ENCODE measurements around the gene ELK3.

The ELK3 gene

DNA sequence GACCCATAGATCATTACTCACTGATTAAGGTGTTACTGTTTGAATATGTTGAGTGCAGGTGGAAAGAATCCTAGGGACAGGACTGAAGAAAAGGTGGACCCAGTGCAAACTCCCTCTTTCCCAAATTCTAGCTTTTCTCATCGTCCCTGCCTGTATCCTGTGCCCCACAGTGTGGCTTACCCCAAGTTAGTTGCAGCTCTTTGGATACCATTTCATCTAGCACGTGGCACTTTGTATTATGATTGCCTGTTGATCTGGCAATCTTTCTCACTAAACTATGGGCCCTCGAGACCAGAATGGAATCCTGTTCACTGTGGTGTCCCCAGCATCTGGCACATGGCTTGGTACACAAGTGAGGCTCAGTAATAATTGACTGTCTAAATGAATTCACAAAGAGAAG, 66.5 kb downstream of the ELK3 start:
- no peak for DNase-seq

DNA sequence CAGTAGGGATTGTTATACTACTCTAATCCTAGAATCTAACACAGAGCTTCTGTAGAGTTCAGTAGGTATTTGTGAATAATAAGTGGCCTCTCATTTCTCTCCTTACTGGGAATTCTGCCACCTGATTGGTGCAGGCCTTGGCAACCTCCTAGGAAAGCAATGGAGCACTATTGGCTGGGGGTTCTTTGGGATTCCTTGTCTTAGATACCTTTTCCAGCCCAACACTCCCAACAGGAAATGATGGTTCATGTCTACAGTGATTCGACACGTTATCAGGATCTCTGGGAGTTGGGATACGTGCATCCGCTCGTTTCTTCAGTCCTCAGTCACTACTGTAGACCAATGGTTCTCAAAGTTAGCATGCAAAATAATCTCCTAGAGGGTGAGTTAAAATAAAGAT, 67.4 kb downstream of the ELK3 start:
- no peak for DNase-seq

DNA sequence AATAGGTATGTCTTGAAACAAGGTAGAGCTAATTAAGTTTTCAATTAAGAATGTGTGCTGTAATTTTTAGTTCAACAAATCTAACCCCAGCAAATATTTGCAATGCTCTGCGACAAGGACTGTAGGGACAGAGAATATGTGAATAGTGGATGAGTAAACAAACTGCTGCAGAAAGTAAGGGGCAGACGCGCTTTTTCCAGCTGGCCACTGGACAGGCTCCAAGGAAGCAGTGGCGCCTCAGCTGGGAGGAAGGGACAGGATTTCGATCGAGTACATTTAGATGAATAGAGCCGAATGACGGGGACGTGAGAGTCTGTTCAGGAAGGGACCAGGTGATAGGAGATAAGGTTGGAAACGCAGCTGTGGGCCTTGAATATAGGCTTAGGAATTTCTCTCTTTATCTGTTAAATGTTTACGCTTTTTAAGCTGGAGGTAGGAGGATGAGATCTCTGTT, 69.3 kb downstream of the ELK3 start:
- DNase-seq, result peak; percentile 28 to 38

DNA sequence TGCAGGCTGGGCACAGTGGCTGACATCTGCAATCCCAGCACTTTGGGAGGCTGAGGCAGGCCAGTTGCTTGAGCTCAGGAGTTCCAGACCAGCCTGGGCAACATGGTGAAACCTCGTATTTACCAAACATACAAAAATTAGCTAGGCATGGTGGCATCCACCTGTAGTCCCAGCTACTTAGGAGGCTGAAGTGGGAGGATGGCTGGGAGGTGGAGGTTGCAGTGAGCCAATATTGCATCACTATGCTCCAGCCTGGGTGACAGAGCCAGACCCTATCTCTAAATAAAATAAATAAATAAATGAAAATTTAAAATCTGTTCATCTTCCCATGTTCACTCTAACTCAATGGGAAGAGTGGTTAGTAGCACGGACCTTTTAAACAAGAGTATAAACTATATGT, 71.2 kb downstream of the ELK3 start:
- no peak for DNase-seq

DNA sequence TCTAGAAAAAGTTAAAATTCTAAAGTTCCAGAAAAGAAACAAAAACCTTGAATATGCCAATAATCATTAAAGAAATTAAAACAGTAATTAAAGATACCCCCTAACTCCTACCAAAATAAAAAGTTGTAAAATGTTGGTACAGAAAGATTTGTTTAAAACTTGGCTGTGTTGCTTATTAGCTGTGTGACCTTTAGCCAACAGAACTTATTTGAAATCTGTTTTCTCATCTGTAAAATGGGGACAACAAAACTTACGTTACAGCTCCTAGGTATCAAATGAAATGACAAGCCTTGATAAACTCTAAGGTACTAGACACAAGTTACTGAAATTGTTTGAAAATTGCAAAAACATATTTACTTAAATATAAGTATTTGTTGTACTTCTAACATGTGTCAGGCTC, 71.7 kb downstream of the ELK3 start:
- no peak for DNase-seq

DNA sequence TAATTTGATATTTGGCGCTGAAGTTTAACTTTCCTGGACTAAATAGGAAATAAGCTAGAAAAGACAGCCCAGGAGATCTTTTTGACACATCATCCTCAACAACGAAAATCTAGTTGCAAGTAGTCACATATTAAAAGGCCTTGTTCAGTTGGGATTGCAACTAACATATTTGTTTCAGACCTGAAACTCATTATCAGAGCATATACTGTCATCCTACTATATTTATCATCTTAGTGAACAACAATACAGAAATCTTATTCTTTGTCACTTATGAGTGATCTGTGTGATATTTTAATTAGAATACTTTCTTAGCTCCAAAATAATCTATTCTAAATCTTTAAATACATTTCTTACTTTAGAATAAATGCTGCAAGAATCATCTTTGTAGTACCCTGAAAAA, 72.1 kb downstream of the ELK3 start:
- no peak for DNase-seq

DNA sequence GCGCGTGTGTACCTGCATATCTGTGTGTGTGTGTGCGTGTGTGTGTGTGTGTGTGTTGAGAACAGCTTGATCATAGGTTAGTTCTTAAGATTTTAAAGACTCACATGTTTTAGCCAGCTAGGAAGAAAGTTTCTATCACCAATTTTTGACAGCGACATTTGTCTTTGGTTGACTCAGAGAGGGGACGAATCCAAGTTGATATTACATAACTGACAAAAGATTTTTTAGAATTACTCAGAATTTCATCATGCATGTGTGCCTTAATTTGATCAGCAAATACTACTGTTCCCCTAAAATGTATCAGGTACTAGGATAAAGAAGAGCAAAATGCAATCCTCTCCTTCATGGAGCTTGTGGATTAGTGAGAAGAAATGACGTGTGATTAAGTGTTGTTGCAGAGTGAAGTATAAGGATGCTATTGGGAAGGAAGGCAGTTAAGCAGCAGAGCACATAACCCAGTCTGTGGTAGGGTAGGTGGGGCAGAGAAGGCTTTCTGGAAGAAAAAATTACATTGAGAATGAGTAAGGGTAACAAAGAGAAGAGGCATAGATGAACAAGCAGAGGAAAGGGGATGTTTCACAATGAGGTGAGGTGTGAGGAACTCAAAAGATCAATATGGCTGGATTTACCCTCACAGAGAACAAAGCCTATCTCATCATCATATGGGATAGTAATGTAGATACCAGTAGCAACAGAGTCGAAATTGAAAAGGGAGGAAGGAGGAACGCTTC, 77.5 kb downstream of the ELK3 start:
- no peak for DNase-seq

DNA sequence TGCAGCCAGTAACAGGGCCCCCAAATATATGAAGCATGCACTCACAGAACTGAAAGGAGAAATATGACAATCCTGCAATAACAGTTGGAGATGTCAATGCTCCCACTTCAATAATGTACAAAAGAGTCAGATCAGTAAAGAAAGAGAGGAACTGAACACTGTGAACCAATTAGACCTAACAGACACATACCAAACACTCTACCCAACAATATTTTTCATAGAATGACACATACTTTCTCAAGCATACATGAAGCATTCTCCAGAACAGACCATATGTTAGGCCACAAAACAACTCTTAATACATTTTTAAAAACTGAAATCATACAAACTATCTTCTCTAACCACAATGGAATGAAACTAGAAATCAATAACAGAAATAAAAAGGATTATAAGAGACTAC, 80.2 kb downstream of the ELK3 start:
- DNase-seq, result no peak

DNA sequence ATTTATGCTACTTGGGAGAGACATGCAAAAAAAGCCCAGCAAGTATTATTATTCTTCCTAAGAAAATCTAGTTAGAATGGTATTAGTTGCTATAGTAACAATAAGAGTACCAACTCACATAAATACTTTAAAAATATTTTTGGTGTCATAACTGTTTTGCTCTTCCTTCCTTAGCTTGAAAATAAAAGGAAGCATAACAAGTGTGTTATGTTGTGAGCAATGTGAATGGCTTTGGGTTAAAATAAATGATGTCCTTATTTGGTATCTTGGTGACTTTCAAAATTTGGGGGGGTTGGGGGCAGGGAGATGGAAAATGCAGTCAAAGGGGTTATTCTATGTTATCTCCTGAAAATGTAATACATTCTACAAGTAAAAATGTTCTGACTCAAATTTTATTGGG, 91.0 kb downstream of the ELK3 start:
- DNase-seq, result no peak

DNA sequence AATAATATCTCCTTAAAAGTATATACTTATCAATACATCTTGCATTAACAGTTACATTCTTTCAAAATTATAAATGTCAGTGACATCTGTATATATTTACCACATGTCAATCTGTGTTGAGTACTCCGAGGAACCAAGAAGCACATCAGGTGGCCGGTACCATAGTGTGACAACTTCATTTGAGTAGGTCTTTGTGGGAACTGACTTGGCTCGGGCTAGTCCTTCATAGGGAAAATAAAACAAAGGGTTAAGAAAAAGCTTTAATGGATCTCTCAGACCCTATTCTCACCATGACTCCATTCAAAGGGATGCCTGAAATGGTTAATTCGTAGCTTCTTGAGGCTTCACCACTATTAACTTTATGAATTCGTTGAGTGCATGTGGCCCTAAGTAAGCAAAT, 94.9 kb downstream of the ELK3 start:
- no peak for DNase-seq

DNA sequence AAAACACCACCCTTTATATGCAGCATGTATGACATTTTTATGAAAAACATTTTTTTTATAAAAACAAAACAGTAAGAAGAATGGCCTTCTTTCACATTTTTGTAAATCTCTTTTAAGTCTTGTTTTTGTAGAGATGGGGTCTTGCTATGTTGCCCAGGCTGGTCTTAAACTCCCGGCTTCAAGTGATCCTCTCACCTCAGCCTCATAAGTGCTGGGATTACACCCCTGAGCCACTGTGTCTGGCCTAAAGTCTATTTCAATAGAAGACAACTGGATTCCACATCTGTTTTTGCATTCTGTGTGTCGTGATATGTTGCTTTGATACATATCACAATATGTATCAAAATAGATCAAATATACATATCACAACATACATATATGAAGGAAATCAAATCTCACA, 98.9 kb downstream of the ELK3 start:
- DNase-seq, result no peak

DNA sequence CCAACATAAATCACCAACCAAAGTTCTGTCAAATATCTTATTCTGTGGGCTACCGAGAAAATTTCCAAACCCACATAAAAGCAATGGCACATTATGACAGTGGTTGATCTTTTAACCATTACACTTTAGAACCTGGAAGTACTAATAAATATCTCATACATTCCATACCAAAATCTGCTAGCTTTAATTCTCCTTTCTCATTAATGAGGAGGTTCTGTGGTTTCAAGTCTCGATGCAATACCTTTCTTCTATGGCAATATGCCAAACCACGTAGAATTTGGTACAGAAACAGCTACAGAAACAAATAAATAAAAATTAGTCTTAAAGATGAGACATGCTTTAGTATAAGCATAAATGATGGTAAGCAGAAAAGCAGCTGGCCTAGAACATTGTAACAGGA, 100.7 kb downstream of the ELK3 start:
- DNase-seq, result no peak

DNA sequence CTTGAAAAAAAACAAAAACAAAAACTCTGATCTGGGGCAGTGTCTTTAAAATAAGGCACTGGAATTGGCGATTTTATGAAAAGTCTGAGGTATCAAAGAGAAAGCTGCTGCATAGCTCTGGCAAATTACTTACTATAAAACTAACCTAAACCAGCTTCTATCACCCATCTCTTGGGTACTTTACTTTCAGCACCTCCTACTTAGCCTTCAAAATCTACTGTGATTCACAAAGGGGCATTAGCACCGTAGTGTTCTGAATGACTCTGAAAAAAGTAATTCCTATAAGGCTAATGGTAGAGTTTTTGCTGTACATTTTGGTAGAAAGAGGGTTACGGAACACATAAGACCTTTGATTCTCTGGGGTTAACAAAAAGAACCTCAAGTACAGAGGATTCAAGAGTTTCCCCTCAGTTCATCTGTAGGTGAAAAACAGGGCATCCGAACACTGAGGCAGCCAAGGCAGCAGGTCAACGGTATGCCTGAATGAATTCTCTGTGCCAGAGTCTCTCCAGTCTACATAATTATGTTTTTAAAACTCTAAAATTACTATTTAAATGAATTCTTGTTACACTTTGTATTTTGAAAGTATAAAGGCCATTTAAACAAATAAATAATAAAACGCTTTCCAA, 101.5 kb downstream of the ELK3 start:
- no peak for DNase-seq

DNA sequence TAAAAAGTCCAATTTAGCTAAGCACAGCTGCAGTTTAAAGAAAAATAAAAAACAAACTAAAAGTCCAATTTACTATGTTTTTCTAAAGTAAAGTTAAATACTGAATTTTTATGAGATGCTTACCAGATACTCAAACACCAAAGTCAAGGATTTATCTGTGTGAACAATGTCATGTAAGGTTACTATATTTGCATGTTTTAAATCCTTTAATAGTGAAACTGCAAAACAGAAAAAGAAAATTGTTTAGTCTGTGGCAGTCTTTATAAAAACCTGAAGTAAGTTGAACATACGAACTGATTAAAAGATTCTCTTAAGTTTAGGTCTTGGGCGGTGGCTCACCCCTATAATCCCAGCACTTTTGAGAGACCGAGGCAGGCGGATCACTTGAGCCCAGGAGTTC, 103.3 kb downstream of the ELK3 start:
- DNase-seq, result no peak

DNA sequence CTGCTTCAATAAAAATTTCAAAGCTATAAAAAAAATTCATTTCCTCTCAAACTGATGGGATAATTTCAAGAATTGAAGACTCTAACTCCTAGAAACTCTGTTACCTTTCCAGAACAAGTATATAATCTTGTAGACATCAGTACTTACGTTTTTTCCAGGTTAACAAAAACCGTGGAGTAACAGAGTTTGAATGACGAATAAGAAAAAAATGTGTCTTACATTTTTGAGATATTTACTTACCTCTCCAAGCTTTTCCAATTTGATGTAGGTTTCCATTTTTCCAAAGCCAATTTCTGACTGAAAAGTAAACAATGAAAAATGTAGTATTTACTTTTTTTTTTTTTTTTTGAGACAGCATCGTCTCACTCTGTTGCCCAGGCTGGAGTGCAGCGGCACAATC, 105.9 kb downstream of the ELK3 start:
- DNase-seq, result no peak

DNA sequence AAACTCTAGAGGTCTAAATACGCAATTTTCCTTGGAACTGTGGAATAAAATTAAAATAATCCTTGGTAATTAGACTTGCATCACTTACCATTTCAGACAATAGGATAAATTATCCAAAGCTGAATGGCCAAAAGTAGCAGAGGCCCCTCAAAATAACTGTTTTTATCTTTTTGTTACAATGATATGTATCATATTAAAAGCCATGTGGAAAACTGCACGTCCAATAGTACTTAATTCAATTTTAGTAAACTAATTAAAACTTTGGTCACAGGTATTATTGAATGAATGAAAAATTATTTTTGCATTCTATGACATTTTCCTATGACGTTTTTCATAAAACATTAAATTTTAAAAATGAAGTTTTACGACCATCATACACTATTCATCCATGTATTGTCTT, 107.6 kb downstream of the ELK3 start:
- no peak for DNase-seq

DNA sequence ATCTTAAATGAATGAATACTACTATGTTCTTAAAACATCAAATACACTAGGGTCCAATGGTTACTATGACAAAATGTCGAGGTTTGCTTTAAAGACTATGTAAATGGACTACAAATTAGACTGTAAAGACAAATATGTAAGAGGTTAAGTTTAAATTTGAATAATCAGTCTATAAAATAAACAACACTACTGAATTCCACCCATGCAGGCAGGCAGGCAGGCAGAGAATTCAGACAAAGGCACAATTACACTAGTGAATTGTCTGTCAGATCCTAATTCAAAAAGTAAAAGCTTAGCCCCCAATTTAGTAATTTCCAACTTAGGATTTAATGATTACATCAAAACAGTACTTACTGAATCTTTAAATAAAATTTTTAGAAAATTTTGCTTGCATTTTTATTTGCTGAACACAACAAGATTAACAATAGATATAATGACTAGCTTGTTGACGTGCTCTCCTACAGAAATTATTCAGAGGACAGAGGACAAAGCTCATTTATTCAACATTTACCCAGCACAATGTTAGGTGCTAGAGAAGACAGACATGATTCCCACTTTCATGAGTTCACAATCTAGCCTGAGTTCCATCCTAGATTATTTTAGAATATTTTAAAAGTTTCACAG, 108.6 kb downstream of the ELK3 start:
- DNase-seq, result peak; percentile 40 to 71

DNA sequence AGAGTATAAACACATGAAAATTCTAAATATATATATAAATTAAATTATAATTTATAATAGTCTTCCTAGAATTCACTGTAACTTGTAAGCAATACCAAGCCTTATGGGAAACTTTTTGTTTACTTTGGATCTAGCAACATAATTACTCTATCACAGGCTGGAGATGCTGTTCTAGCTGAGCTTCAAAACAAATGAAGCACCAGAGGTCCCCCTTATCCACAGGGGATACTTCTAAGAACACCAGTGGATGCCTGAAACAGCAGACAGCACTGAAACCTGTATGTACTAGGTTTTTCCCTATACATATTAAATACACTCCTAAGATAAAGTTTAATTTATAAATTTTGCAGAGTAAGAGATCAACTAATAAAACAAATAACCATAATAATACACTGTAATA, 109.5 kb downstream of the ELK3 start:
- DNase-seq, result peak in 1 of 2 experiments; percentile 8

DNA sequence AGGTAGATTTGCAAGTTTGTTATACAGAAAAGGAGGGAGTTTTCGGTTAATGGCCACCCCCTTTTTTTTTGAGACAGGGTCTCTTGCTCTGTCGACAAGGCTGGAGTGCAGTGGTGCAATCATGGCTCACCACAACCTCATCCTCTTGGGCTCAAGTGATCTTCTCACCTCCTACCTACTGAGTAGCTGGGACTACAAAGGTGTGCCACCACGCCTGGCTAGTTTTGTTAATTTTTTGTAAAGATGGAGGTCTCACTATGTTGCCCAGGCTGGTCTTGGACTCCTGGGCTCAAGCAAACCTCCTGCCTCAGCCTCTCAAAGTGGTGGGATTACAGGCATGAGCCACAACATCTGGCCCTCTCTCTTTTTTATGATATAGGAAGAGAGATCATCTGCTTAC, 111.5 kb downstream of the ELK3 start:
- DNase-seq, result no peak

DNA sequence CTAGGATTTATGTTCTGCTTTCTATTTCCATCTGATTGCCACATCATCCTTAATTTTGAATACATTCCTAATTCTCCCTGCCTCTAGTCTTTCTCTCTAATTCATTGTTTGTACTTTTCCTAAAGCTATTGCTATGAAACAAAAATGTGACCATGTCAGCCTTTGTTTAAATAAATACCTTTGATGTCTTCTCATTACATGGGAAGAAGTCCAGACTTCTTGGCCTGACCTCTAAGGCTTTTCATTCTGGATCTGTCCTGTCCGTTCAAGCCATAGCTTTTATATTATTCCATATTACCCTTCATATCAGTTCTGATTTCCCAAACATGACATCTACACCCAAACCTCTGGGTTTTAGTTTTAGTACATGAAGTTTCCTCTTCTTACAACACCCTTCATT, 114.7 kb downstream of the ELK3 start:
- no peak for DNase-seq

DNA sequence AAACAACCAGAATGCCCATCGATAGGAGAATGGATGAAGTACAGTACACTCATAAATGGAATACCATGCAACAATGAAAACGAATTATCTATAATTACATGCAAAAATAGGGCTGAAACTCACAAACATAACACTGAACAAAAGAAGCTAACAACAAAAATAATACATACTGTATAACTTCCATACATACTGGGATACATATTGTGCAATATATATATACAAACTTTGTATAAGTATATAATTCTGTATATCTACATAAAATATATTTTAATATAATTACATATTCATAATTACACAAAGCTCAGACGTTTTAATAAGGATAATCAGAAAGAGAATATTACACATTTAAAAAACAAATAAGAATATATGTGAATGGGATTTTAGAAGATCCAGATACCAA, 115.9 kb downstream of the ELK3 start:
- DNase-seq, result no peak

DNA sequence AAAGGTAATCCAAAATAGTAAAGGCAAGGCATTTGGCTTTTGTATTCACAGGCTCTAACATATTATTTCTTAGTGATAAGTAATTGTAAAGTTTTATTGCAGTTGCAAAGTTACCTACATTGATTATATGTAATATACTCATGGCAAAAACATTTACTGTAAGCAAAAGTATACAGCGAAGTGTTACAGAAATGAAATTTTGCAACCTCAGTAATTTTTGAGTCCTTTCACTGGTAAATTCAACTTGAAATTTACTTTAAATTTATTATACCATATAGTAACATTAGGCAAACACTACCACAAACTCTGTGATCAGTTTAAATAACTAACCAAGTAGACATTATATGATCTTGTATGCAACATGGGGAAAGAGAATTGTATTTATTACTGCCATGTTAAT, 117.0 kb downstream of the ELK3 start:
- no peak for DNase-seq

DNA sequence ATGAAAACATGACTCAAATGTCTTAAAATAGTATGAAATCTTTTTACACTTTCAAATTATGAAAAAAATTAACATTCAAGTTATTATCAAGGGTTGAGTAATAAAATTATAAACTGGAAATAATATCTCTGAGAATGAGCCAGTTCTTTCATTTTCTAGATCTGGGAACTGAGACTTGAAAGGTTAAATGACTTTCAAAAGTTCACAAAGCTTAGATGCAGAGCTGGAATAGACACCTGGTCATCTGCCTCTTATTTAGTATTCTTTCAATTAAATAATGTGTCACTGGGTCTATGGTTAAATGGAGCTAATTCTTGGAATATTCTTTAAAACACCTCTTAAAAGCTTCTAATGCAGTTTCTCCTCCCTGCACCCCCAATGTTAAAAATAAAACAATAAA, 119.4 kb downstream of the ELK3 start:
- no peak for DNase-seq

DNA sequence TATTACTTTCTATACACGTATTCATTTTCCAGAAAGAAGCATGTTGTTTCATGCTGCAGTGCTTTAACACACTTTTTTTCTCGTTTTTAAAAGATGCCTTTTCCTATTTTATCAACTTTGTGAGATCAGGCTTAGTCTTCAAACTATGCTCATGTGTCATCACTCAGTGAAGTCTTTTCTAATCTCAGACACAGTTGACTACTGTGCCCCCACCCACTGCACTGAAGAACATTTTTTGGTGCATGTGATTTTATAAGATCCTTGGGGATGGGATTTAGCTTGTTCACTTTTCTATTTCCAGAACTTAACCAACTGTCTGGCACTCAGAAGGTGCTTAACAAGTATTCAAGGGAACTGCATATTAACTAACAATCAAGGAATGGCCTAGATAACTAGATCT, 120.5 kb downstream of the ELK3 start:
- no peak for DNase-seq
